Upper lobe of left lung (tissue), 4 donors: ENCODE data around the gene SEC14L6.

Source experiments
- EP300 ChIP-seq, 4 donors: sonication (generic); formaldehyde crosslinking; IDR thresholded peaks; one replicate each; pipeline ENCODE4 v1.5.1; 2017; ENCODE audit warnings: antibody characterized with exemption in 4 of 4, control low read depth in 2 of 4
- TF ChIP-seq, protein P1 (sequence below), 6 experiments: fragments of 450-650 bp in 4 of 6; fragments of 200-600 bp in 2 of 6; sonication (generic) in 2 of 6; IDR thresholded peaks; one replicate each; pipeline ENCODE4 v1.5.1; 2016 to 2019; ENCODE audit warnings: antibody characterized with exemption in 6 of 6

DNA sequence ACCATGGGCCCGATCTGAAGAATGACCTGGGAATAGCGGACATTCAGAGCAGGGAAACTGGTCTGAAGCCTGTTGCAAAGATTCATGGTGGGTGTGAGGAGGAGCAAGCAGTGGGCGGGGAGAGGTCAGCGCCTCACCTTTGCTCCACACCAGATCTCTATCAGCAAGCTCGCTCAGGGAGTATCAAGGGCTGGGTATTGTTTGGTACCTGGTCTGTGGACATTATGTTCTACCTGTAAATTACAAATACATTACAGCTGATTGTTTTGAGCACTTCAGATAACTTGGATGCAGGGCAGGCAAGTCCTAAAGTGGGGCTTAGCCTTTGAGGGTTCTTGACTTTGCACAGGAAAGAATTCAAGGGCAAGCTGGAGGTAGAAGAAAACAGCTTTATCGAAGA is 30.3 kb downstream of the SEC14L6 start:
- TF ChIP-seq, protein P1, sequence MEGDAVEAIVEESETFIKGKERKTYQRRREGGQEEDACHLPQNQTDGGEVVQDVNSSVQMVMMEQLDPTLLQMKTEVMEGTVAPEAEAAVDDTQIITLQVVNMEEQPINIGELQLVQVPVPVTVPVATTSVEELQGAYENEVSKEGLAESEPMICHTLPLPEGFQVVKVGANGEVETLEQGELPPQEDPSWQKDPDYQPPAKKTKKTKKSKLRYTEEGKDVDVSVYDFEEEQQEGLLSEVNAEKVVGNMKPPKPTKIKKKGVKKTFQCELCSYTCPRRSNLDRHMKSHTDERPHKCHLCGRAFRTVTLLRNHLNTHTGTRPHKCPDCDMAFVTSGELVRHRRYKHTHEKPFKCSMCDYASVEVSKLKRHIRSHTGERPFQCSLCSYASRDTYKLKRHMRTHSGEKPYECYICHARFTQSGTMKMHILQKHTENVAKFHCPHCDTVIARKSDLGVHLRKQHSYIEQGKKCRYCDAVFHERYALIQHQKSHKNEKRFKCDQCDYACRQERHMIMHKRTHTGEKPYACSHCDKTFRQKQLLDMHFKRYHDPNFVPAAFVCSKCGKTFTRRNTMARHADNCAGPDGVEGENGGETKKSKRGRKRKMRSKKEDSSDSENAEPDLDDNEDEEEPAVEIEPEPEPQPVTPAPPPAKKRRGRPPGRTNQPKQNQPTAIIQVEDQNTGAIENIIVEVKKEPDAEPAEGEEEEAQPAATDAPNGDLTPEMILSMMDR (IDR thresholded peaks at IDR 0.05) = no peak
- no peak for TF ChIP-seq EP300 (IDR thresholded peaks at IDR 0.05)
